Stomach (tissue), 4 donors: ENCODE data around the gene ALDOC.

ENCODE experiments used
- EP300 ChIP-seq: sonication (generic); formaldehyde crosslinking; IDR thresholded peaks from one replicate; pipeline ENCODE4 v1.6.1; 2017; ENCODE audit warnings: antibody characterized with exemption
- POLR2A ChIP-seq, 4 donors: fragments of 450-650 bp; IDR thresholded peaks; one replicate each; pipeline ENCODE4 v1.6.1; 2016; ENCODE audit warnings: antibody characterized with exemption in 4 of 4, control low read depth in 2 of 4, mild to moderate bottlenecking in 1 of 4, moderate library complexity in 1 of 4
- POLR2AphosphoS5 ChIP-seq, 3 donors: sonication (generic); formaldehyde crosslinking; IDR thresholded peaks; one replicate each; pipeline ENCODE4 v1.6.1; 2016; ENCODE audit warnings: antibody characterized with exemption in 3 of 3
- TF ChIP-seq, protein P1 (sequence below), 7 experiments: fragments of 450-650 bp in 4 of 7; fragments of 200-600 bp in 3 of 7; sonication (generic) in 3 of 7; IDR thresholded peaks; one replicate each; pipeline ENCODE4 v1.5.1; 2016 to 2019; ENCODE audit warnings: antibody characterized with exemption in 7 of 7, control low read depth in 2 of 7, mild to moderate bottlenecking in 1 of 7

DNA sequence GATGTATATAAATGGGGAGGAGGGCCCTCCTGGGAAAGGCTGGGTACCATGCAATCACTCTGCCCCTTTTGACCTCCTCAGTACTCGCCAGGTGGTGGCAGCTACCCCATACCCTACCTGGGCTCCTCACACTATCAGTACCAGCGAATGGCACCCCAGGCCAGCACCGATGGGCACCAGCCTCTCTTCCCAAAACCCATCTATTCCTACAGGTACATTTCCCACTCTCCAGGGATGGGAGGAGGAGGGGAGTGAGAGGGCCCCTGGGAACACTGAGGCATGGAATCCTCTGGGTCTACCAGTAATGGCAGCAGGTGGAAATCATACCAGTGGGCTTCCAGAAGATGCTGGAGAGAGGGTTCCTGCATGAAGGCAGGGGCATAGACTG, 47.7 kb downstream of the ALDOC start:
- TF ChIP-seq, protein P1, sequence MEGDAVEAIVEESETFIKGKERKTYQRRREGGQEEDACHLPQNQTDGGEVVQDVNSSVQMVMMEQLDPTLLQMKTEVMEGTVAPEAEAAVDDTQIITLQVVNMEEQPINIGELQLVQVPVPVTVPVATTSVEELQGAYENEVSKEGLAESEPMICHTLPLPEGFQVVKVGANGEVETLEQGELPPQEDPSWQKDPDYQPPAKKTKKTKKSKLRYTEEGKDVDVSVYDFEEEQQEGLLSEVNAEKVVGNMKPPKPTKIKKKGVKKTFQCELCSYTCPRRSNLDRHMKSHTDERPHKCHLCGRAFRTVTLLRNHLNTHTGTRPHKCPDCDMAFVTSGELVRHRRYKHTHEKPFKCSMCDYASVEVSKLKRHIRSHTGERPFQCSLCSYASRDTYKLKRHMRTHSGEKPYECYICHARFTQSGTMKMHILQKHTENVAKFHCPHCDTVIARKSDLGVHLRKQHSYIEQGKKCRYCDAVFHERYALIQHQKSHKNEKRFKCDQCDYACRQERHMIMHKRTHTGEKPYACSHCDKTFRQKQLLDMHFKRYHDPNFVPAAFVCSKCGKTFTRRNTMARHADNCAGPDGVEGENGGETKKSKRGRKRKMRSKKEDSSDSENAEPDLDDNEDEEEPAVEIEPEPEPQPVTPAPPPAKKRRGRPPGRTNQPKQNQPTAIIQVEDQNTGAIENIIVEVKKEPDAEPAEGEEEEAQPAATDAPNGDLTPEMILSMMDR (IDR thresholded peaks at IDR 0.05) = no peak
- TF ChIP-seq POLR2AphosphoS5 (IDR thresholded peaks at IDR 0.05) (no peak), EP300 (no peak), POLR2A (IDR thresholded peaks at IDR 0.05) (no peak)
